MM.1S (cell line): ENCODE data around the gene LAYN.

Experiments used
- CTCF ChIP-seq: fragments of 300-600 bp; sonication (generic); IDR thresholded peaks from 2 replicates; pipeline ENCODE4 v1.5.1; 2016; ENCODE audit warnings: antibody characterized with exemption, low read length, mixed read lengths
- EZH2 ChIP-seq: fragments of 300-600 bp; sonication (generic); optimal IDR thresholded peaks from 2 replicates; pipeline ENCODE3; 2017; ENCODE audit warnings: low read depth, mild to moderate bottlenecking, antibody characterized with exemption, low read length, mixed read lengths
- EZH2phosphoT487 ChIP-seq: fragments of 300-600 bp; sonication (generic); IDR thresholded peaks from 2 replicates; pipeline ENCODE4 v1.6.1; 2018; ENCODE audit warnings: antibody characterized with exemption, low read length

- TF ChIP-seq CTCF: no peak
- TF ChIP-seq EZH2phosphoT487: no peak
- TF ChIP-seq EZH2: no peak
Observed at GRCh38 chr11:111513240-111513605, 27.3 kb upstream of the LAYN start.
